WTC11 (cell line): ENCODE measurements around the gene ATG9B. TPM values are rescaled to one million over a fixed set of nuclear protein-coding genes. Genes with fewer than 3 reads are reported as not detected.
A peak's percentile ranks its signal among the peaks of the same experiment; 100 is the strongest.

Experiments used
- ATAC-seq: fragments of 200-7000 bp; cut with Tn5 transposase; 2 replicates; pipeline ENCODE4 v1.10.0; 2021; ENCODE audit warnings: mild to moderate bottlenecking, moderate library complexity
- CTCF ChIA-PET: fragments of 300-600 bp; sonication (Branson Sonifier 250); formaldehyde crosslinking; loops from one replicate; lab custom pipeline; 2021; ENCODE audit warnings: antibody characterized with exemption; lab: Charles Lee
- POLR2A ChIA-PET: fragments of 350-600 bp; sonication (Branson Sonifier 250); formaldehyde crosslinking; loops from one replicate; lab custom pipeline; 2021; ENCODE audit warnings: antibody characterized with exemption; lab: Charles Lee
- DNase-seq: peaks from one replicate; pipeline ENCODE4 v3.0.0; 2021; ENCODE audit warnings: low spot score
- H3K27ac Mint-ChIP-seq: 2 replicates; pipeline ENCODE4 v1.8.0; 2021; ENCODE audit warnings: mixed read lengths
- H3K27me3 Mint-ChIP-seq: 2 replicates; pipeline ENCODE4 v1.8.0; 2021; ENCODE audit warnings: low read depth, mild to moderate bottlenecking, moderate library complexity, mixed read lengths
- H3K36me3 Mint-ChIP-seq: 2 replicates; pipeline ENCODE4 v1.8.0; 2021; ENCODE audit warnings: mixed read lengths
- H3K4me1 Mint-ChIP-seq: 2 replicates; pipeline ENCODE4 v1.8.0; 2022; ENCODE audit warnings: mixed read lengths
- H3K4me3 Mint-ChIP-seq: 2 replicates; pipeline ENCODE4 v1.8.0; 2021; ENCODE audit warnings: mild to moderate bottlenecking, moderate library complexity, mixed read lengths
- H3K9me3 Mint-ChIP-seq: 2 replicates; pipeline ENCODE4 v1.8.0; 2021; ENCODE audit warnings: mixed read lengths
- CREB1 ChIP-seq: sonication (generic); formaldehyde crosslinking; IDR thresholded peaks from 2 replicates; pipeline ENCODE4 v1.8.0; 2023; ENCODE audit warnings: mild to moderate bottlenecking, missing genetic modification reagents
- ELF4 ChIP-seq: sonication (generic); formaldehyde crosslinking; IDR thresholded peaks from 2 replicates; pipeline ENCODE4 v1.8.1; 2022; ENCODE audit warnings: low read depth, mild to moderate bottlenecking, moderate library complexity, missing genetic modification reagents
- FOXK1 ChIP-seq: sonication (generic); formaldehyde crosslinking; IDR thresholded peaks from 2 replicates; pipeline ENCODE4 v1.8.0; 2022; ENCODE audit warnings: mild to moderate bottlenecking, moderate library complexity, missing genetic modification reagents
- FOXP1 ChIP-seq: sonication (generic); formaldehyde crosslinking; IDR thresholded peaks from 2 replicates; pipeline ENCODE4 v1.8.0; 2022; ENCODE audit warnings: missing genetic modification reagents, mild to moderate bottlenecking, moderate library complexity, borderline replicate concordance
- GABPB1 ChIP-seq: sonication (generic); formaldehyde crosslinking; IDR thresholded peaks from 2 replicates; pipeline ENCODE4 v1.8.1; 2023; ENCODE audit warnings: mild to moderate bottlenecking, missing genetic modification reagents
- GTF2I ChIP-seq: fragments of 250-450 bp; sonication (Bioruptor Pico); conservative IDR thresholded peaks from 2 replicates; pipeline ENCODE4 v1.4.0; 2021; ENCODE audit warnings: mild to moderate bottlenecking
- KAT7 ChIP-seq: sonication (generic); formaldehyde crosslinking; IDR thresholded peaks from 2 replicates; pipeline ENCODE4 v1.8.1; 2023; ENCODE audit warnings: missing genetic modification reagents, mild to moderate bottlenecking, borderline replicate concordance
- MYBL2 ChIP-seq: sonication (generic); formaldehyde crosslinking; IDR thresholded peaks from 2 replicates; pipeline ENCODE4 v1.8.1; 2023; ENCODE audit warnings: mild to moderate bottlenecking, moderate library complexity, missing genetic modification reagents
- NFYB ChIP-seq: sonication (generic); formaldehyde crosslinking; conservative IDR thresholded peaks from 2 replicates; pipeline ENCODE4 v1.8.0; 2022; ENCODE audit warnings: low read depth, missing genetic modification reagents
- NR3C1 ChIP-seq: sonication (generic); formaldehyde crosslinking; conservative IDR thresholded peaks from 2 replicates; pipeline ENCODE4 v1.8.1; 2023; ENCODE audit warnings: low read depth, mild to moderate bottlenecking, missing genetic modification reagents
- PRRX2 ChIP-seq: fragments of 250-450 bp; sonication (Bioruptor Pico); IDR thresholded peaks from 2 replicates; pipeline ENCODE4 v1.8.0; 2021; ENCODE audit warnings: mild to moderate bottlenecking
- RORB ChIP-seq: fragments of 250-450 bp; sonication (Bioruptor Pico); IDR thresholded peaks from 2 replicates; pipeline ENCODE4 v1.9.0; 2021; ENCODE audit warnings: mild to moderate bottlenecking
- SMAD4 ChIP-seq: sonication (generic); formaldehyde crosslinking; IDR thresholded peaks from 2 replicates; pipeline ENCODE4 v1.8.0; 2022; ENCODE audit warnings: mild to moderate bottlenecking, missing genetic modification reagents
- SP1 ChIP-seq: sonication (generic); formaldehyde crosslinking; conservative IDR thresholded peaks from 2 replicates; pipeline ENCODE4 v1.8.1; 2022; ENCODE audit warnings: missing genetic modification reagents
- TP53 ChIP-seq: sonication (generic); formaldehyde crosslinking; IDR thresholded peaks from 2 replicates; pipeline ENCODE4 v1.8.1; 2023; ENCODE audit warnings: mild to moderate bottlenecking, missing genetic modification reagents
- ZNF121 ChIP-seq: sonication (generic); formaldehyde crosslinking; IDR thresholded peaks from 2 replicates; pipeline ENCODE4 v1.8.0; 2023; ENCODE audit warnings: missing genetic modification reagents
- ZNF219 ChIP-seq: sonication (generic); formaldehyde crosslinking; IDR thresholded peaks from 2 replicates; pipeline ENCODE4 v1.8.0; 2023; ENCODE audit warnings: missing genetic modification reagents, mild to moderate bottlenecking, borderline replicate concordance
- total RNA-seq: library from RNA; stranded (reverse); gene quantifications from 3 replicates; pipeline ENCODE4 v1.2.3, GENCODE V29; 2021
- TF ChIP-seq, protein P1 (sequence below): sonication (generic); formaldehyde crosslinking; IDR thresholded peaks from 2 replicates; pipeline ENCODE4 v1.8.0; 2022; ENCODE audit warnings: mild to moderate bottlenecking, missing genetic modification reagents
- TF ChIP-seq, protein P2 (sequence below): fragments of 250-450 bp; sonication (Bioruptor Pico); IDR thresholded peaks from 2 replicates; pipeline ENCODE4 v1.9.0; 2021; ENCODE audit warnings: moderate library complexity, mild to moderate bottlenecking, inconsistent platforms, borderline replicate concordance
- TF ChIP-seq, protein P3 (sequence below): sonication (generic); formaldehyde crosslinking; IDR thresholded peaks from 2 replicates; pipeline ENCODE4 v1.8.0; 2022; ENCODE audit warnings: mild to moderate bottlenecking, missing genetic modification reagents
- TF ChIP-seq, protein P4 (sequence below): sonication (generic); formaldehyde crosslinking; IDR thresholded peaks from 2 replicates; pipeline ENCODE4 v1.8.0; 2022; ENCODE audit warnings: mild to moderate bottlenecking, missing genetic modification reagents
- TF ChIP-seq, protein P5 (sequence below): sonication (generic); formaldehyde crosslinking; IDR thresholded peaks from 2 replicates; pipeline ENCODE4 v1.8.0; 2023; ENCODE audit warnings: missing genetic modification reagents
- TF ChIP-seq, protein P6 (sequence below): fragments of 250-450 bp; sonication (Bioruptor Pico); IDR thresholded peaks from 2 replicates; pipeline ENCODE4 v1.8.0; 2021; ENCODE audit warnings: mild to moderate bottlenecking
- TF ChIP-seq, protein P7 (sequence below): fragments of 250-450 bp; sonication (Bioruptor Pico); IDR thresholded peaks from 2 replicates; pipeline ENCODE4 v2.1.2; 2022; ENCODE audit warnings: mild to moderate bottlenecking, moderate library complexity
- TF ChIP-seq, protein P8 (sequence below): sonication (generic); formaldehyde crosslinking; IDR thresholded peaks from 2 replicates; pipeline ENCODE4 v1.8.0; 2022; ENCODE audit warnings: missing genetic modification reagents

The ATG9B gene
- total RNA-seq, 1 experiment from 2014 or later: 2.4 TPM

DNA sequence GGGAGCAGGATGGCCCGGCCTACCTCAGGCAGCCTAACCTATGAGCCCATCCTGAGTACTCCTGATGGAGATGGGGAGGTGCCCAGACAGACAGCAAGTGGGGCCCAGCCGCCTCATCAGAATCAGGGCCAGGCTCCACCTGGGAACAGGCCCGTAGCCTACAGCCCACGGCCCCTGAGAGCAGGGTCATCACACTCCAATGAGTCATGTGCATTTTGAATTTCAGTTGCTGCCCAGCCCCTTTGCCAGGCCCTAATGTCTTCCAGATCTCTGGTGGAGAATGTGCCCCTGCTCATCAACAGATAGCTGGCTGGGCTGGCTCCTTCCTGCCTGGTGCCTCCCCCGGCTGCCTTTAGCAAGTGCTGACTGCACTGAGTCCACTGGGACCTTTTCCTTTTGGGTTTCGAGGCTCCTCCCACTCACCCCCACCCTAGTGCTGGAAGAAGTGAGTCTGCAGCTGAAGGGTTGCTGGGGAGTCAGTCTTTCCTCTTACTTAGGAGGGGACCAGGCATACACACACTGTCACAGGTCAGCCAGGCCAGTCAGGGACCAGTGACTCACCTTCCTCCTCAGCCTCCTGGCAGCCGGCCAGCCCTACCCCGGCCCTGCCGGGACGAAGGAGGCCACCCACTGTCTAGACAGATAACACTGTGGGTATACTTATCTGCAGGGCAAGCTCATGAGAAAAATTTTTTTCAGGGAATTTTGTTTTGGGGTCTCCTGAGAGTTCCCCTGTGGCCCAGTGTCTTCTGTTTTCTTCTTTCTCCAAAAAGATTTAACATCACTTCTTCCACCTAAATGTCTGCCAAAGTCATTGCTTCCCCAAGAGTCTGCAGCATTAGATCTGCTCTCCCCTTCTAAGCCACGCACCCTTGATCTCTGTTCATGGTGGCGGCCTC, 14.9 kb upstream of the ATG9B start:
- no peak for DNase-seq
- TF ChIP-seq, protein P1, sequence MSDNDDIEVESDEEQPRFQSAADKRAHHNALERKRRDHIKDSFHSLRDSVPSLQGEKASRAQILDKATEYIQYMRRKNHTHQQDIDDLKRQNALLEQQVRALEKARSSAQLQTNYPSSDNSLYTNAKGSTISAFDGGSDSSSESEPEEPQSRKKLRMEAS (CRISPR knock-in tag): no peak
- TF ChIP-seq SP1 (CRISPR knock-in tag): no peak
- no peak for TF ChIP-seq ZNF121 (CRISPR knock-in tag)
- TF ChIP-seq, protein P2, sequence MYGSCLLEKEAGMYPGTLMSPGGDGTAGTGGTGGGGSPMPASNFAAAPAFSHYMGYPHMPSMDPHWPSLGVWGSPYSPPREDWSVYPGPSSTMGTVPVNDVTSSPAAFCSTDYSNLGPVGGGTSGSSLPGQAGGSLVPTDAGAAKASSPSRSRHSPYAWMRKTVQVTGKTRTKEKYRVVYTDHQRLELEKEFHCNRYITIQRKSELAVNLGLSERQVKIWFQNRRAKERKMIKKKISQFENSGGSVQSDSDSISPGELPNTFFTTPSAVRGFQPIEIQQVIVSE (CRISPR knock-in tag): no peak
- TF ChIP-seq KAT7 (CRISPR knock-in tag): no peak
- TF ChIP-seq ZNF219 (CRISPR knock-in tag): no peak
- TF ChIP-seq NR3C1 (CRISPR knock-in tag): no peak
- TF ChIP-seq FOXK1: no peak
- TF ChIP-seq CREB1 (CRISPR knock-in tag): no peak
- no peak for TF ChIP-seq FOXP1 (CRISPR knock-in tag)
- no peak for TF ChIP-seq RORB (CRISPR knock-in tag)
- Mint-ChIP-seq H3K4me1 (no peaks in the 10 kb centered on the region), H3K9me3 (no peaks in the 10 kb centered on the region), H3K27me3 (no peaks in the 10 kb centered on the region), H3K4me3 (no peak overlapping the region), H3K36me3 (no peaks in the 10 kb centered on the region), H3K27ac (no peak overlapping the region)
- POLR2A ChIA-PET: no interaction called here
- peak; percentile 18 for ATAC-seq
- CTCF ChIA-PET: interaction anchor here (1.0 to 1.7 kb wide), 2 partner anchors 21 to 72 kb away, joined by 3 to 6 read pairs; no protein-coding TSS in a partner anchor

DNA sequence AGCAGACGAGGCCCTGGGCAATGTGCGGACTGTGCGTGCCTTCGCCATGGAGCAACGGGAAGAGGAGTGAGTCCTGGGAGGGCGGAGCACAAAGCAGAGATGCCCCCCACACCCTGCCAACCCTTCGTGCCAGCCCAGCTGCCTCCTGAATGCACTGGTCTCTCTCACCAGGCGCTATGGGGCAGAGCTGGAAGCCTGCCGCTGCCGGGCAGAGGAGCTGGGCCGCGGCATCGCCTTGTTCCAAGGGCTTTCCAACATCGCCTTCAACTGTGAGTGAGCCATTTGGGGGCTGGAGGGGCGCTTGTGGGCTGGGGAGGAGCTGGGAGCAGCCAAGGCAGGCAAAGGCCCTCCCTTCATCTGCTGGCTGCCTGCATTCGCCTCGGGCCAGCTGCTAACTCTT, 11.6 kb upstream of the ATG9B start:
- no peaks in the 10 kb centered on the region for H3K36me3 Mint-ChIP-seq
- CTCF ChIA-PET: interaction anchor here (1.6 kb wide), 1 partner anchor 8 kb away, joined by 4 read pairs; the partner anchor contains the start of gene ABCB8
- TF ChIP-seq NFYB (no peak), MYBL2 (CRISPR knock-in tag) (no peak), GTF2I (CRISPR knock-in tag) (no peak), PRRX2 (CRISPR knock-in tag) (no peak), SMAD4 (CRISPR knock-in tag) (no peak), SP1 (CRISPR knock-in tag) (no peak), TP53 (CRISPR knock-in tag) (no peak), ELF4 (no peak), GABPB1 (no peak)
- TF ChIP-seq, protein P3, sequence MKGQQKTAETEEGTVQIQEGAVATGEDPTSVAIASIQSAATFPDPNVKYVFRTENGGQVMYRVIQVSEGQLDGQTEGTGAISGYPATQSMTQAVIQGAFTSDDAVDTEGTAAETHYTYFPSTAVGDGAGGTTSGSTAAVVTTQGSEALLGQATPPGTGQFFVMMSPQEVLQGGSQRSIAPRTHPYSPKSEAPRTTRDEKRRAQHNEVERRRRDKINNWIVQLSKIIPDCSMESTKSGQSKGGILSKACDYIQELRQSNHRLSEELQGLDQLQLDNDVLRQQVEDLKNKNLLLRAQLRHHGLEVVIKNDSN: no peak
- TF ChIP-seq, protein P4, sequence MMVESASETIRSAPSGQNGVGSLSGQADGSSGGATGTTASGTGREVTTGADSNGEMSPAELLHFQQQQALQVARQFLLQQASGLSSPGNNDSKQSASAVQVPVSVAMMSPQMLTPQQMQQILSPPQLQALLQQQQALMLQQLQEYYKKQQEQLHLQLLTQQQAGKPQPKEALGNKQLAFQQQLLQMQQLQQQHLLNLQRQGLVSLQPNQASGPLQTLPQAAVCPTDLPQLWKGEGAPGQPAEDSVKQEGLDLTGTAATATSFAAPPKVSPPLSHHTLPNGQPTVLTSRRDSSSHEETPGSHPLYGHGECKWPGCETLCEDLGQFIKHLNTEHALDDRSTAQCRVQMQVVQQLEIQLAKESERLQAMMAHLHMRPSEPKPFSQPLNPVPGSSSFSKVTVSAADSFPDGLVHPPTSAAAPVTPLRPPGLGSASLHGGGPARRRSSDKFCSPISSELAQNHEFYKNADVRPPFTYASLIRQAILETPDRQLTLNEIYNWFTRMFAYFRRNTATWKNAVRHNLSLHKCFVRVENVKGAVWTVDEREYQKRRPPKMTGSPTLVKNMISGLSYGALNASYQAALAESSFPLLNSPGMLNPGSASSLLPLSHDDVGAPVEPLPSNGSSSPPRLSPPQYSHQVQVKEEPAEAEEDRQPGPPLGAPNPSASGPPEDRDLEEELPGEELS: no peak
- TF ChIP-seq, protein P5, sequence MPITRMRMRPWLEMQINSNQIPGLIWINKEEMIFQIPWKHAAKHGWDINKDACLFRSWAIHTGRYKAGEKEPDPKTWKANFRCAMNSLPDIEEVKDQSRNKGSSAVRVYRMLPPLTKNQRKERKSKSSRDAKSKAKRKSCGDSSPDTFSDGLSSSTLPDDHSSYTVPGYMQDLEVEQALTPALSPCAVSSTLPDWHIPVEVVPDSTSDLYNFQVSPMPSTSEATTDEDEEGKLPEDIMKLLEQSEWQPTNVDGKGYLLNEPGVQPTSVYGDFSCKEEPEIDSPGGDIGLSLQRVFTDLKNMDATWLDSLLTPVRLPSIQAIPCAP (CRISPR knock-in tag): no peak
- TF ChIP-seq, protein P6, sequence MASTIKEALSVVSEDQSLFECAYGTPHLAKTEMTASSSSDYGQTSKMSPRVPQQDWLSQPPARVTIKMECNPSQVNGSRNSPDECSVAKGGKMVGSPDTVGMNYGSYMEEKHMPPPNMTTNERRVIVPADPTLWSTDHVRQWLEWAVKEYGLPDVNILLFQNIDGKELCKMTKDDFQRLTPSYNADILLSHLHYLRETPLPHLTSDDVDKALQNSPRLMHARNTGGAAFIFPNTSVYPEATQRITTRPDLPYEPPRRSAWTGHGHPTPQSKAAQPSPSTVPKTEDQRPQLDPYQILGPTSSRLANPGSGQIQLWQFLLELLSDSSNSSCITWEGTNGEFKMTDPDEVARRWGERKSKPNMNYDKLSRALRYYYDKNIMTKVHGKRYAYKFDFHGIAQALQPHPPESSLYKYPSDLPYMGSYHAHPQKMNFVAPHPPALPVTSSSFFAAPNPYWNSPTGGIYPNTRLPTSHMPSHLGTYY (CRISPR knock-in tag): no peak
- TF ChIP-seq, protein P7, sequence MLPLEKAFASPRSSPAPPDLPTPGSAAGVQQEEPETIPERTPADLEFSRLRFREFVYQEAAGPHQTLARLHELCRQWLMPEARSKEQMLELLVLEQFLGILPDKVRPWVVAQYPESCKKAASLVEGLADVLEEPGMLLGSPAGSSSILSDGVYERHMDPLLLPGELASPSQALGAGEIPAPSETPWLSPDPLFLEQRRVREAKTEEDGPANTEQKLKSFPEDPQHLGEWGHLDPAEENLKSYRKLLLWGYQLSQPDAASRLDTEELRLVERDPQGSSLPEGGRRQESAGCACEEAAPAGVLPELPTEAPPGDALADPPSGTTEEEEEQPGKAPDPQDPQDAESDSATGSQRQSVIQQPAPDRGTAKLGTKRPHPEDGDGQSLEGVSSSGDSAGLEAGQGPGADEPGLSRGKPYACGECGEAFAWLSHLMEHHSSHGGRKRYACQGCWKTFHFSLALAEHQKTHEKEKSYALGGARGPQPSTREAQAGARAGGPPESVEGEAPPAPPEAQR (CRISPR knock-in tag): no peak
- TF ChIP-seq, protein P8, sequence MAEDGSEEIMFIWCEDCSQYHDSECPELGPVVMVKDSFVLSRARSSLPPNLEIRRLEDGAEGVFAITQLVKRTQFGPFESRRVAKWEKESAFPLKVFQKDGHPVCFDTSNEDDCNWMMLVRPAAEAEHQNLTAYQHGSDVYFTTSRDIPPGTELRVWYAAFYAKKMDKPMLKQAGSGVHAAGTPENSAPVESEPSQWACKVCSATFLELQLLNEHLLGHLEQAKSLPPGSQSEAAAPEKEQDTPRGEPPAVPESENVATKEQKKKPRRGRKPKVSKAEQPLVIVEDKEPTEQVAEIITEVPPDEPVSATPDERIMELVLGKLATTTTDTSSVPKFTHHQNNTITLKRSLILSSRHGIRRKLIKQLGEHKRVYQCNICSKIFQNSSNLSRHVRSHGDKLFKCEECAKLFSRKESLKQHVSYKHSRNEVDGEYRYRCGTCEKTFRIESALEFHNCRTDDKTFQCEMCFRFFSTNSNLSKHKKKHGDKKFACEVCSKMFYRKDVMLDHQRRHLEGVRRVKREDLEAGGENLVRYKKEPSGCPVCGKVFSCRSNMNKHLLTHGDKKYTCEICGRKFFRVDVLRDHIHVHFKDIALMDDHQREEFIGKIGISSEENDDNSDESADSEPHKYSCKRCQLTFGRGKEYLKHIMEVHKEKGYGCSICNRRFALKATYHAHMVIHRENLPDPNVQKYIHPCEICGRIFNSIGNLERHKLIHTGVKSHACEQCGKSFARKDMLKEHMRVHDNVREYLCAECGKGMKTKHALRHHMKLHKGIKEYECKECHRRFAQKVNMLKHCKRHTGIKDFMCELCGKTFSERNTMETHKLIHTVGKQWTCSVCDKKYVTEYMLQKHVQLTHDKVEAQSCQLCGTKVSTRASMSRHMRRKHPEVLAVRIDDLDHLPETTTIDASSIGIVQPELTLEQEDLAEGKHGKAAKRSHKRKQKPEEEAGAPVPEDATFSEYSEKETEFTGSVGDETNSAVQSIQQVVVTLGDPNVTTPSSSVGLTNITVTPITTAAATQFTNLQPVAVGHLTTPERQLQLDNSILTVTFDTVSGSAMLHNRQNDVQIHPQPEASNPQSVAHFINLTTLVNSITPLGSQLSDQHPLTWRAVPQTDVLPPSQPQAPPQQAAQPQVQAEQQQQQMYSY (CRISPR knock-in tag): no peak

More for the DNA sequence above, 11.6 kb upstream of the ATG9B start:
- no peaks in the 10 kb centered on the region for H3K4me1 Mint-ChIP-seq
- H3K27me3 Mint-ChIP-seq: no peaks in the 10 kb centered on the region
- ATAC-seq (no peak), DNase-seq (no peak)
- no peaks in the 10 kb centered on the region for H3K9me3 Mint-ChIP-seq
- H3K27ac Mint-ChIP-seq: no peak overlapping the region
- POLR2A ChIA-PET: no interaction called here
- H3K4me3 Mint-ChIP-seq: no peak overlapping the region
